ENCODE measurements around the gene TOM1L2.

GRCh38 chr17:17847726-17848125 lies 124.5 kb downstream of the TOM1L2 start:
- TF ChIP-seq CTCF (IDR thresholded peaks at IDR 0.05 in 4 of 5, conservative IDR thresholded peaks at IDR 0.05 in 1 of 5) (no peak), POLR2A (IDR thresholded peaks at IDR 0.05) (no peak)
